GM12874 (cell line): ENCODE data around the gene RTL5.

Experiments
- TF ChIP-seq, protein P1 (sequence below): IDR thresholded peaks from 2 replicates; pipeline ENCODE4 v1.5.1; 2011; ENCODE audit warnings: low read depth, mild to moderate bottlenecking, control low read depth, low read length, moderate library complexity; ENCODE audit not compliant: insufficient read depth

RTL5 gene

DNA sequence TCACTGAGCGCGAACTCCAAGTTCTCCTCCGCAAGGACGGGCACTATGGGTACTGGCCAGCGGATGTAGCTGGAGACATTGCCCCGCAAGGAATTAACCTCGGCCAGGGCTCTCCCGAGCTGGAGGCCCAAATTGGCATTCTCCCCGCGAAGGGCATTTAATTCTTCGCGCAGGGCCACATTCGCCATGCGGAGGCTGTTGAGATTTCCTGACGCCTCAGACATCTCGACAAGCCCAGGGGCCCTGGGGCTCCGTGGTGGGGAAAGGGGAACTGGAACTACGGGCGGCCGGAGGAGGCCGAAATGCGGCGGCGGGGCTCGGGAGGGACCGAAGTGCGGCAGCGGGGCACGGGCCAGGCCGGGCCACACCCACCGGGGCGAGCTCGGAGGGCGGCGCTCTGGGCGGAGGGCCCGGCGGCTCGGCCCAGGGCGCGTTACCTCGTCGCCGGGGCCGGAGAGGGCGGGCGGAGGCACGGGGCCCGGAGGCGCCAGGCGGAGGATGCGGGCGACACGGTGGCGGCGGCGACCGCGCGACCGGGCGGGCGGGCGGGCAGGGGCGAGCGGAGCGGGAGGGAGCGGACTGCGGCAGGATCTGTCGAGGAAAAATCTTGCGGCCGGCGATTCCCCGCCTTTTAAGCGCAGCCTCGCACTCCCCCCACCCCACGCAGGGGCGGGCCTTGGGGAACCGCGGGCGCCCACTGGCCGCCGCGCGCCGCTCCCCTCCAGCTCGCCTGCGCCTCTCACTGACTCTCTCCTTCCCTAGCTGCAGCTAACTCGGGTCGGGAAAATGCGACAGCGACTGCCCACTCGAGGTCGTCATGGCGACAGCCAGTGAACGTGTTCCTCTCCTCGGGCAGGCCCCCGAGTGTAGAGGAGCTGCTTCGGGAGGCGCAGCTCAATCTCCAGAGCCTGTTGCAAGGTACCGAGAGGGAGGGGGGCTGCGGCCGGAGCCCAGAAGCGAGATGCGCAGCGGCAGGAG, at the start of gene RTL5:
Gene RTL5 (minus strand): TSS at position 599 of the 978 bp plus-strand sequence.
- TF ChIP-seq, protein P1, sequence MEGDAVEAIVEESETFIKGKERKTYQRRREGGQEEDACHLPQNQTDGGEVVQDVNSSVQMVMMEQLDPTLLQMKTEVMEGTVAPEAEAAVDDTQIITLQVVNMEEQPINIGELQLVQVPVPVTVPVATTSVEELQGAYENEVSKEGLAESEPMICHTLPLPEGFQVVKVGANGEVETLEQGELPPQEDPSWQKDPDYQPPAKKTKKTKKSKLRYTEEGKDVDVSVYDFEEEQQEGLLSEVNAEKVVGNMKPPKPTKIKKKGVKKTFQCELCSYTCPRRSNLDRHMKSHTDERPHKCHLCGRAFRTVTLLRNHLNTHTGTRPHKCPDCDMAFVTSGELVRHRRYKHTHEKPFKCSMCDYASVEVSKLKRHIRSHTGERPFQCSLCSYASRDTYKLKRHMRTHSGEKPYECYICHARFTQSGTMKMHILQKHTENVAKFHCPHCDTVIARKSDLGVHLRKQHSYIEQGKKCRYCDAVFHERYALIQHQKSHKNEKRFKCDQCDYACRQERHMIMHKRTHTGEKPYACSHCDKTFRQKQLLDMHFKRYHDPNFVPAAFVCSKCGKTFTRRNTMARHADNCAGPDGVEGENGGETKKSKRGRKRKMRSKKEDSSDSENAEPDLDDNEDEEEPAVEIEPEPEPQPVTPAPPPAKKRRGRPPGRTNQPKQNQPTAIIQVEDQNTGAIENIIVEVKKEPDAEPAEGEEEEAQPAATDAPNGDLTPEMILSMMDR: no peak

DNA sequence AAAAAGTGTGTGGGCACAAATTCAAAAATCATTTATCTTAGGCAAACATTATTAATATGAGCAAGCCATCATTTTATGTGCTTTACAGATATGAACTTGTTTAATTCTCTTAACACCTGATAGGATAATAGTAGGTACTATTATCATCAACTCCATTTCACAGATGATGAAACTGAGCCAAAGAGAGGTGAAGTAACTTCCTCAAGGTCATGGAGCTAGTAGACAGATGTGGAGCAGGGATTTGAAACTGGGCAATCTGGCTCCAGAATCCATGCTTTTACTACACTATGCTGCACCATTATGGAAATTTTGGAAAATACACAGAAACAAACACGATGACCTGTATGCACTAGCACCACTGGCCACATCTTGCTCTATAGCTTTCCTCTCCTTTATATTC, 48.8 kb upstream of the RTL5 start:
- TF ChIP-seq, protein P1: no peak

DNA sequence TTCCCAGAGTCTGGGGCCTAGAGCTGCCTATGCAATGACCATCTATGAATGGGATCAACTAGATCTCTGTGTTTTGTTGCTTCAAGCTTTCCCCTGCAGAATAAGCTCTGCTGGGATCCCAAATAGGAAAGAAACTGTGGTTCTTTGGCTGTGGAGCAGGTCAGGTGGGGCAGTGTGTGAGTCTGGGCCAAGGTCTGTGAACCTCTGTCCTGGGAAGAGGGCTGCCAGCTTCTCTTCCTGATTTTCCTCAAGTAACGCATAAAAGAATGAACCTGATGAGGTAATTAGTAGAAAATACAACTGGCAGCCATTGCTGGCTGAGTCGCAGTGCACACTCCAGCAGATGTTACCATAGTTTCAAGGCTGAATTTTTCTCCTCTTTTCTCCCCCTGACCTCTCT, 45.3 kb upstream of the RTL5 start:
- TF ChIP-seq, protein P1: no peak

DNA sequence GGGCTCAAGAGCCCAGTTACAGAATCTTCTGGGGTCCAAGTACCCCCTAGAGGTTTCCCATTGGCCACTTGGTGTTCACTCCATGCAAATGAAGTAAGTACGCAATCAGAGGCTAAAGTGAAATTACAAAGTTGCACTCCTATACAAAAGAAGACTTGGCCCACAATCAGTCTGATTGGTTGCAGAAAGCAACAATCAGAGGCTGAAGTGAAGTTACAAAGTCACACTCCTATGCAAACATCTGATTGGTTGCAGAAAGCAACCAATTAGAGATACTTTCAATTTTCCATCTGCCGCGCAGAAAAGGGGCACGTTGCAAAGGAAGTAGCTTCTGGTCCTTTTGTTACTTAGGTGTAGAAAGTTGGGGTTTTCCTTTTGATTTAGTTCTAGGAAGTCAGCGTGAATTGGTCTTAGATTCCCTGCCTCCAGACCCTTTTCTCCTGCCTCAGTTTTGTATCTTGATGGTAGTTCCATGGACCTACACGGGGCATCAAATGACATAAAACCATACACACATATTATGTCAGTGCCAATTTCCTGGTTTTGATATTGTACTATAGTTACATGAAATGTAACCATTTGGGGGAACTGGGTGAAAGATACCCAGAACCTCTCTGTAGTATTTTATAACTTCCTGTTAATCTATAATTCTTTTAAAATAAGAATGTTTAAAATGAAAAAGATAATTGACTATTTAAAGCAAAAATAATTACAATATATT, 37.5 kb upstream of the RTL5 start:
- TF ChIP-seq, protein P1: no peak

DNA sequence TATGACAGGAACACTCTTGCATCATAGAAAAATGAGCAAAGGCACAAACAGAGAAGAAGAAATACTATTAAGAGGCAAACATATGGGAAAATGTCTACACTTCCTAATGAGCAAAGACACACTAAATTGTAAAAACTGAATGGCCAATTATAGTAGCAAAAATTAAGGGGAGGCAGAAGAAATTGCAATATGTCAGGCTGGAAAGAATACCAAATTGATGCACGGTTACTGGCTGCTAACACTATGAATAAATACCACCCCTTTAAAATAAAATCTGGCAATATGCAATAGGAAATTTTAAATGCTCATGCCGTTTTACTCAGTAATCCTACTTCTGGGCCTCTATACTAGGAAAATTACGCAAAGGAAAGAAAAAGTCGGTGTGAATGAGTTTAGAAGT, 33.8 kb upstream of the RTL5 start:
- TF ChIP-seq, protein P1: no peak

DNA sequence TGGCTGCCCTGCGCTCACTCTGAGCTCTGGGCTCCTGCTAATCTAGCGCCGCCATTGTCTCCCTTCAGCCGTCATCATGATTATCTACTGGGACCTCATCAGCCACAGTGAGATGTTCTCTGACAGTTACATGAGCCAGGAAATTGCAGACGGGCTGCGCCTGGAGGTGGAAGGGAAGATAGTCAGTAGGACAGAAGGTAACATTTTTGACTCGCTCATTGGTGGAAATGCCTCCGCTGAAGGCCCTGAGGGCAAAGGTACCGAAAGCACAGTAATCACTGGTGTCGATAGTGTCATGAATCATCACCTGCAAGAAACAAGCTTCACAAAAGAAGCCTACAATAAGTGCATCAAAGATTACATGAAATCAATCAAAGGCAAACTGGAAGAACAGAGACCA, 28.1 kb upstream of the RTL5 start:
- TF ChIP-seq, protein P1: no peak

DNA sequence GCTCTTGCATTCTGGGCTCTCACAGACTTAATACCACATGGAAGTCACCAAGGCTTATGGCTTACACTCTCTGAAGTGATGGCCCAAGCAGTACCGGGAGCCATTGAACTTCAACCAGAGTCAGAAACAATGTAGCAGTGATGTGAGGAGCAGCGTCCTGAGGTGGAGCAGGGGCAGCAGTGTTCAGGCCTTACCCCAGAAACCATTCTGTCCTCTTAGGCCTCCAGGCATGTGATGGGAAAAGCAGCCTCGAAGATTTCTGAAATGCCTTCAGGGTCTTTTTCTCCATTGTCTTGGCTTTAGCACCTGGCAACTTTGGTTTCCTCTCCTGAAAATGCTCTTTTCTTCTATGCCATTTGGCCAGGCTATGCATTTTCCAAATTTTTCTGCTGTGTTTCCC, 27.1 kb upstream of the RTL5 start:
- TF ChIP-seq, protein P1: no peak
